A673 (cell line): ENCODE results near the gene GIMAP1.

Experiments
- EZH2 ChIP-seq: fragments of 200-600 bp; sonication (generic); IDR thresholded peaks from 2 replicates; pipeline ENCODE4 v1.6.1; 2017; ENCODE audit warnings: borderline replicate concordance, low read depth, mild to moderate bottlenecking, mixed read lengths, antibody characterized with exemption, low read length; ENCODE audit not compliant: poor library complexity, severe bottlenecking
- TF ChIP-seq, protein P1 (sequence below): fragments of 300-800, 200-600 bp; sonication (generic); conservative IDR thresholded peaks from 2 replicates; pipeline ENCODE4 v1.5.1; 2017; ENCODE audit warnings: low read depth, mild to moderate bottlenecking, antibody characterized with exemption, low read length, moderate library complexity, mixed read lengths

GRCh38 chr7:150685219-150686029 is 31.0 kb upstream of the GIMAP1 start, which contains the start of gene GIMAP2:
- no peak for TF ChIP-seq EZH2
- TF ChIP-seq, protein P1, sequence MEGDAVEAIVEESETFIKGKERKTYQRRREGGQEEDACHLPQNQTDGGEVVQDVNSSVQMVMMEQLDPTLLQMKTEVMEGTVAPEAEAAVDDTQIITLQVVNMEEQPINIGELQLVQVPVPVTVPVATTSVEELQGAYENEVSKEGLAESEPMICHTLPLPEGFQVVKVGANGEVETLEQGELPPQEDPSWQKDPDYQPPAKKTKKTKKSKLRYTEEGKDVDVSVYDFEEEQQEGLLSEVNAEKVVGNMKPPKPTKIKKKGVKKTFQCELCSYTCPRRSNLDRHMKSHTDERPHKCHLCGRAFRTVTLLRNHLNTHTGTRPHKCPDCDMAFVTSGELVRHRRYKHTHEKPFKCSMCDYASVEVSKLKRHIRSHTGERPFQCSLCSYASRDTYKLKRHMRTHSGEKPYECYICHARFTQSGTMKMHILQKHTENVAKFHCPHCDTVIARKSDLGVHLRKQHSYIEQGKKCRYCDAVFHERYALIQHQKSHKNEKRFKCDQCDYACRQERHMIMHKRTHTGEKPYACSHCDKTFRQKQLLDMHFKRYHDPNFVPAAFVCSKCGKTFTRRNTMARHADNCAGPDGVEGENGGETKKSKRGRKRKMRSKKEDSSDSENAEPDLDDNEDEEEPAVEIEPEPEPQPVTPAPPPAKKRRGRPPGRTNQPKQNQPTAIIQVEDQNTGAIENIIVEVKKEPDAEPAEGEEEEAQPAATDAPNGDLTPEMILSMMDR: no peak
